Neutrophil (primary cell): ENCODE data around the gene DAZAP2.
"Not testable (repeated sequence)": the region's sequence is repeated elsewhere in the genome, so short reads cannot be mapped to it uniquely, and the experiment has no call there.

ENCODE experiments used
- H3K27ac ChIP-seq: fragments of 200-600 bp; sonication (generic); 2 replicates; pipeline ENCODE4 v1.5.1; 2016; ENCODE audit warnings: mild to moderate bottlenecking, moderate library complexity
- H3K27me3 ChIP-seq: fragments of 200-600 bp; sonication (generic); 2 replicates; pipeline ENCODE4 v1.6.0; 2016; ENCODE audit warnings: mild to moderate bottlenecking
- H3K36me3 ChIP-seq: fragments of 200-600 bp; sonication (generic); 2 replicates; pipeline ENCODE4 v1.5.1; 2017
- H3K4me1 ChIP-seq, 2 experiments: fragments of 200-600 bp in 1 of 2; sonication (generic) in 1 of 2; 1 replicate in 1 of 2; 2 replicates in 1 of 2; pipeline versions ENCODE4 v1.5.1 to v1.6.1; 2013 to 2016; ENCODE audit warnings: low read depth in 1 of 2, low read length in 1 of 2, mild to moderate bottlenecking in 1 of 2, moderate library complexity in 1 of 2; ENCODE audit not compliant: control insufficient read depth in 1 of 2, insufficient read depth in 1 of 2
- H3K4me3 ChIP-seq, 2 experiments: fragments of 200-600 bp in 1 of 2; sonication (generic) in 1 of 2; 1 replicate in 1 of 2; 2 replicates in 1 of 2; pipeline ENCODE4 v1.5.1; 2013 to 2016; ENCODE audit warnings: low read depth in 1 of 2, low read length in 1 of 2, mild to moderate bottlenecking in 1 of 2, moderate library complexity in 1 of 2
- H3K9me3 ChIP-seq: fragments of 200-600 bp; sonication (generic); 2 replicates; pipeline ENCODE4 v1.5.1; 2016
- CTCF ChIP-seq: fragments of 200-600 bp; sonication (generic); IDR thresholded peaks from 2 replicates; pipeline ENCODE4 v1.5.1; 2016; ENCODE audit warnings: antibody characterized with exemption

DAZAP2 gene

GRCh38 chr12:51285843-51286242 lies 47.2 kb downstream of the DAZAP2 start:
- TF ChIP-seq CTCF, result no peak
- H3K4me1 ChIP-seq, result peaks cover 1 to 5% of the 10 kb centered on the region in 2 experiments
- no peaks in the 10 kb centered on the region for H3K9me3 ChIP-seq
- no peak overlapping the region for H3K27ac ChIP-seq
- H3K27me3 ChIP-seq, result no peaks in the 10 kb centered on the region
- peaks cover 99% of the 10 kb centered on the region for H3K36me3 ChIP-seq
- H3K4me3 ChIP-seq, result no peak overlapping the region

- Histone ChIP-seq H3K36me3 (peaks cover 97% of the 10 kb centered on the region), H3K4me1 (peaks cover 22 to 27% of the 10 kb centered on the region in 2 experiments), H3K27ac (peak overlapping the region; percentile 77), H3K4me3 (peak overlapping the region in 1 of 2 experiments; percentile 19)
- not testable (repeated sequence) for H3K27me3 ChIP-seq, H3K9me3 ChIP-seq
Measured at GRCh38 chr12:51291603-51292513, 53.2 kb downstream of the DAZAP2 start.
